Activated effector memory CD4-positive, alpha-beta T cell treated with anti-CD3 and anti-CD28 coated beads, Interleukin-2, amount 50 U/mL, for 16 hours (primary cell): ENCODE measurements around the gene C4A.

ENCODE experiments used
- DNase-seq: peaks from one replicate; pipeline ENCODE4 v3.0.0-alpha.2; 2020

C4A gene

GRCh38 chr6:31961616-31962015, 20.2 kb upstream of the C4A start:
- DNase-seq: no peak

- DNase-seq: no peak
Measured at GRCh38 chr6:31963921-31964320, 17.9 kb upstream of the C4A start.

GRCh38 chr6:31965700-31966099, 16.2 kb upstream of the C4A start:
- DNase-seq: no peak

GRCh38 chr6:31966506-31966905, 15.4 kb upstream of the C4A start:
- DNase-seq: no peak

GRCh38 chr6:31966997-31967925, 14.6 kb upstream of the C4A start:
- DNase-seq: peak; percentile 57

- DNase-seq: peak; percentile 57
Measured at GRCh38 chr6:31967926-31968320, 13.9 kb upstream of the C4A start.

DNA sequence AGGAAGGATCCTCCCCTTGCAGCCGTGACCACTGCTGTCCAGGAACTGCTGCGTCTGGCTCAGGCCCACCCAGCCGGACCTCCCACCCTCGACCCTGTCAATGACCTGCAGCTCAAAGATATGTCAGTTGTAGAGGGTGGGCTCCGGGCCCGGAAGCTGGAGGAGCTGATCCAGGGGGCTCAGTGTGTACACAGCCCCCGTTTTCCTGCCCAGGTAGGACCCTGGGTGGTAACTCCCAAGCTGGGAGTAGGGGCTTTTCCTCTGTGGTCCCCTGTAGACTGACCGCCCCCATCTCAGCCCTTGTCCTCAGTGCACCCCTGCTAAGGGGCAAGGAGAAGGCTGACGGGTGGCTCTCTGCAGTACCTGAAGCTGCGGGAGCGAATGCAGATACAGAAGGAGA, 13.5 kb upstream of the C4A start:
- DNase-seq: no peak

GRCh38 chr6:31968791-31969711, 12.8 kb upstream of the C4A start:
- DNase-seq: peak; percentile 62

DNA sequence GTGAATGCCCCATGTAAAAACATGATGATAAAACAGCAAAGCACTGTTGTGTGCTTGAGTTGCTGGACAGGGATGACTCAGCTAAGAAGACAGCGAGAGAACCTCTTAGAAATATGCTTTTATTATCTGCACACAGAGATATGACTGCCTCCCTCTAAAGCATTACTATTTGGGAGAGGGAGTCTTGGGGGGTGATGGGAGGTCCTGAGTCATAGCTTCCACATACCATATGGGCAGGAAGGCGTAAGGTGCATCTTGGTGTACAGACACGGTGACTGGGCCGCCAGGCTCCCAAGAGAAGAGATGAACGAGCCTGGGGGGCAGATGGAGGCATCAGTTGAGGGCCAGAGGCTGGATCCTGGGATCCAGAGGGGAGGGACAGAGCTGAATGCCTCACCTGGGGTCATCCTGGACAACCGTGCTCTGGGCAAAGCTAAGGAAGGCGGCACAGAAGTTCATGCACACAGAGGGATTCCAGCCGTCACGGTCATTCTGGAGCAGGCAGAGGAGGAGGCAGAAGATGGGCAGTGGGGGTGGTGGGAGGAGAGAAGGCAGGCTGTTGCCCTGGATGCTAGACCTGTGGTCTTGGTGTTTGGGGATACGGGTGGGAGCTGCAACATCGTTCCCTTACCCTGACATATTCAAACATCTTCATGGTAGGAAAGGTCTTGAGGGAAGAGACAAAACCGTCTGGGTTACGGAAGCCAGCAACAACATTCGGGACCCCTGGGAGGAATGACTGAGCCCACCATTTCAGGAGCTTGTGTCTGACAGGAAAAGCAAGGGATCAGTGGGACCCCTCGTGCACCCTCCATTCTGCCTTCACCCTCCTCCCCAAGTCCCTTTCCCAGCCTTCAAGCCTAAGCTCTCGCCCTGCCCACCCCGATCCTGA, 11.9 kb upstream of the C4A start:
- DNase-seq: no peak

DNA sequence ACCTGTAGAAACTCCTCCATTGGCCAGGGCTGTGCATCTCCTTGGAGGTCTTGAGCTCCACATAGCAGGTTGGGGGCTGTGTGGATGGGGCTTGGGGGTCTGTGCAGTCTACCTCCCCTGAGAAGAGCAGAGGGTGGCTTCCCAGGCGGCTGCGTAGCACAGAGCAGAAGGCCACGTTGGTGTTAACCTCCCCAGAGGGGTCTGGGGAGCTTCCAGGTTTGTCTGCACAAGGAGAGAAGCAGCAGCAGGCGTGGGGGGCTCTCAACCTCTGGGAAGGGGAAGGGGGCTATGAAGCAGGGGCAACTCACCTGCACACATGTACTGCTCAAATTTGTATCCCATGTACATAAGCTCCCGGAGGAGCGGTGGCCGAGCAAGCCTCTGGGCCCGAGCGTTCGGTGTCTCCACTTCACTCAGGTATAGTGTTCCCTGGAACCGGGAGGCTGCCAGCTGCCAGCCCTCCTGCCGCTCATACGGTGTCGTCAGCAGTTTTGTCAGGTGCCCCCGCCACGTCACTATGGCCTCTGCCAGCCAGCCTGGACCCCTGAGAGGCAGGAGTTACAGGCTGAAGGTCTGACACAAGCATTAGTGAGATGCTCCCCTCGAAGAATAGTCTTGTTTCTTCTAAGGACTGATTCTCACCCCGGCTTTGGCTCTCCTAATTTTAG, 11.1 kb upstream of the C4A start:
- no peak for DNase-seq

GRCh38 chr6:31971279-31971992, 10.4 kb upstream of the C4A start:
- DNase-seq: no peak

DNA sequence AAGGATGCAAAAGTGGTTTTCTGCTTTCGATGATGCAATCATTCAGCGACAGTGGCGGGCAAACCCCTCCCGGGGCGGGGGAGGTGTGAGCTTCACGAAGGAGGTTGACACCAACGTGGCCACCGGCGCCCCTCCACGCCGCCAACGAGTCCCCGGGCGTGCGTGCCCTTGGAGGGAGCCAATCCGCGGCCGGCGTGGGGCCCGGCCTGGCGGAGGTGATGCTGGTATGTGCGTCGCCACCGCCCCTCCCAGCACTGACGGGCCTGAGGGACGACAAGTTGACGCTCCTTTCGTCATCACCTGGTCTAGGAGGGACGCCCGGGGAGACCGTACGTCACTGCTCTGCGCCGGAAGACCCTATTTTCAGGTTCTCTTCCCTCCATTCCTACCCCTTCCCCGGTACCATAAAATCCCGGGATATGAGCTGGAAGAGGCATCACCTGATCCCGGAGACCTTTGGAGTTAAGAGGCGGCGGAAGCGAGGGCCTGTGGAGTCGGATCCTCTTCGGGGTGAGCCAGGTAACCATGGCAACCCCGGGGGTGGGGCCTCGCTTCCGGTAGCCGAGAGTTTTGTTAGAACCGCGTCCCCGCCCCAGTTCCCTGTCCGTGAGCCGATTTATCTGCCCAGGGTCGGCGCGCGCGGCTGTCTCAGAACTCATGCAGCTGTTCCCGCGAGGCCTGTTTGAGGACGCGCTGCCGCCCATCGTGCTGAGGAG, 9.7 kb upstream of the C4A start, which contains the start of gene DXO:
TSS of gene DXO (minus strand) at position 146 of the 716 bp plus-strand sequence. CDS start 463 bp downstream, outside the sequence.
- peak; percentile 99 for DNase-seq

GRCh38 chr6:31972709-31973350, 9.0 kb upstream of the C4A start:
- DNase-seq: peak; percentile 68

DNA sequence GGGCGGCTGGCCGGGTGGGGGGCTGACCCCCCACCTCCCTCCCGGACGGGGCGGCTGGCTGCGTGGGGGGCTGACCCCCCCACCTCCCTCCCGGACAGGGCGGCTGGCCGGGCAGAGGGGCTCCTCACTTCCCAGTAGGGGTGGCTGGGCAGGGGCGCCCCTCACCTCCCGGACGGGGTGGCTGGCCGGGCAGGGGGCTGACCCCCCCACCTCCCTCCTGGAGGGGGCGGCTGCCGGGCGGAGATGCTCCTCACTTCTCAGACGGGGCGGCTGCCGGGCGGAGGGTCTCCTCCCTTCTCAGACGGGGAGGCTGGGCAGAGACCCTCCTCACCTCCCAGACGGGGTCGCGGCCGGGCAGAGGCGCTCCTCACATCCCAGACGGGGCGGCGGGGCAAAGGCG, 5.8 kb upstream of the C4A start:
- DNase-seq: peak; percentile 52

DNA sequence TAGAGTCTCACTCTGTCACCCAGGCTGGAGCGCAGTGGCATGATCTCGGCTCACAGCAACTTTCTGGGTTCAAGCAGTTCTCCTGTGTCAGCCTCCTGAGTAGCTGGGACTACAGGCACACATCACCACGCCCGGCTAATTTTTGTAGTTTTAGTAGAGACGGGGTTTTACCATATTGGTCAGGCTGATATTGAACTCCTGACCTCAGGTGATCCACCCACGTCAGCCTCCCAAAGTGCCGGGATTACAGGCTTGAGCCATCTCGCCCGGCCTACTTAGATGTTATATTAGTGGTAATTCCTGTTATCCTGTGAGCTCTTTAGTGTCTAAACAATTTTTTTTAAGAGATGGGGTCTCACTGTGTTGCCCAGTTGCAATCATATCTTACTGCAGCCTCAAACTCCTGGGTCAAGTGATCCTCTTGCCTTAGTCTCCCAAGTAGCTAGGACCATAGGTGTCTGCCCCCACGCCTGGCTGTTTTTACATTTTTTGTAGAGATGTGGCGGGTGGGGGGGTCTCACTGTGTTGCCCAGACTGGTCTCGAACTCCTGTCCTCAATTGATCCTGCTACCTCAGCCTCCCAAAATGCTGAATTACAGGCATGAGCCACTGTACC, 3.9 kb upstream of the C4A start:
- DNase-seq: no peak

- DNase-seq: no peak
Measured at GRCh38 chr6:31978831-31979230, 3.0 kb upstream of the C4A start.

DNA sequence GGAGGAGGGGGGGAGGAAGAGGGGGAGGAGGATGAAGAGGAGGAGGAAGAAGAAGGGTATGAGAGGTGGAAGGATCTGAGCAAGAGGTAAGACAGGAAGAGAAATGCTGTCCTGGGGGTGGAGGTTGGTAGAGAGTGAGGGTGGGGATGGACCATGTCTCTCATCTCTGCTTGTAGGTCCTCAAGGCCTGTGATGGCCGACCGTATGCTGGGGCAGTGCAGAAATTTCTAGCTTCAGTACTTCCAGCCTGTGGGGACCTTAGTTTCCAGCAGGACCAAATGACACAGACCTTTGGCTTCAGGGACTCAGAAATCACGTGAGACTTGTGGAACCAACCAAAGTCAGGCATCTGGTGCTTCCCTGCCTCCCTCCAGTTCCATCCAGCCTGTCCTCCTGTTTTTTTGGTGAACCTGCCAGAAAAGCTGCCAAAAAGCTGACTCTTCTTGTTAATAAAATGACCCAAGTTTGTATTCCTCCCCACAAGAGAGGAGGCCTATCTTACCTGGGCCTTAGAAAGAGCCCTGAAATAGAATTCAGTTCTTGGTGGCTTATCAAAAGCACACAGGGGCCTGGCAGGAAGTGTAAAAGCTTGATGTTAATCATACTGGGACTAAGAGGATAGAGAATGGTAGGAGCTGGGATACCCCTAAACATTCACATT, 2.5 kb upstream of the C4A start:
- DNase-seq: no peak

GRCh38 chr6:31980195-31980876, 1.5 kb upstream of the C4A start:
- peak; percentile 46 for DNase-seq
